GM12878 (cell line): Measurements from ENCODE around the gene PHYKPL. TPM values are rescaled to one million over a fixed set of nuclear protein-coding genes. Genes with fewer than 3 reads are reported as not detected.

Experiments used
- ATAC-seq: fragments of 200-7000 bp; cut with Tn5 transposase; 3 replicates; pipeline ENCODE4 v1.9.1; 2020; ENCODE audit warnings: mild to moderate bottlenecking, moderate library complexity
- BruUV-seq: library from RNA; stranded (reverse); fragments of 400-500 nt; replicated peaks from 2 replicates; lab custom pipeline; 2021; lab: Mats Ljungman, UMichigan
- CTCF ChIA-PET: fragments of 300-600 bp; sonication (Branson Sonifier 250); formaldehyde crosslinking; extraction: SDS; loops from one replicate; lab custom pipeline; 2021; ENCODE audit warnings: inconsistent platforms; lab: Yijun Ruan, JAX
- POLR2A ChIA-PET: fragments of 350-600 bp; formaldehyde crosslinking; extraction: SDS; loops from one replicate; lab custom pipeline; 2021; ENCODE audit warnings: inconsistent platforms; lab: Charles Lee
- RAD21 ChIA-PET: fragments of 300-600 bp; sonication (Branson Sonifier 250); formaldehyde crosslinking; loops from one replicate; lab custom pipeline; 2023; ENCODE audit warnings: antibody characterized with exemption; ENCODE audit not compliant: unreplicated experiment; lab: Charles Lee
- SMC1A ChIA-PET: fragments of 300-600 bp; sonication (Branson Sonifier 250); formaldehyde crosslinking; loops from one replicate; lab custom pipeline; 2023; ENCODE audit not compliant: unreplicated experiment, uncharacterized antibody; lab: Charles Lee
- DNase-seq: peaks from one replicate; pipeline ENCODE4 v3.0.0-alpha.2; 2011; ENCODE audit warnings: low read depth, low spot score
- FAIRE-seq: peaks from 3 replicates; lab custom pipeline; 2011; peaks lifted over from hg19 to GRCh38; lab: Jason Lieb, UNC
- H2AFZ ChIP-seq: 2 replicates; pipeline ENCODE4 v1.6.0; 2011; ENCODE audit warnings: low read depth, low read length, control low read depth; ENCODE audit not compliant: control insufficient read depth
- H3K27ac ChIP-seq: 2 replicates; pipeline ENCODE4 v1.5.1; 2011; ENCODE audit warnings: control low read depth; ENCODE audit not compliant: control insufficient read depth, insufficient read depth
- H3K27me3 ChIP-seq, 2 experiments: replicated peaks in 1 of 2; 2 replicates each; pipeline versions ENCODE4 v1.6.0 to v1.6.1; 2011; ENCODE audit warnings: low read length in 1 of 2; ENCODE audit not compliant: control insufficient read depth in 2 of 2, insufficient read depth in 2 of 2
- H3K36me3 ChIP-seq, 2 experiments: 2 replicates each; pipeline ENCODE4 v1.5.1; 2011; ENCODE audit warnings: low read length in 1 of 2; ENCODE audit not compliant: control insufficient read depth in 2 of 2, insufficient read depth in 2 of 2
- H3K4me1 ChIP-seq: 2 replicates; pipeline ENCODE4 v1.6.1; 2011; ENCODE audit warnings: mild to moderate bottlenecking, low read length, moderate library complexity, mixed read lengths; ENCODE audit not compliant: control insufficient read depth, insufficient read depth
- H3K4me2 ChIP-seq: 2 replicates; pipeline ENCODE4 v1.6.0; 2011; ENCODE audit warnings: control low read depth; ENCODE audit not compliant: control insufficient read depth, insufficient read depth
- H3K4me3 ChIP-seq: fragments of 200-600 bp; sonication (generic); 2 replicates; pipeline ENCODE4 v1.5.1; 2016
- H3K79me2 ChIP-seq: 2 replicates; pipeline ENCODE4 v1.6.0; 2011; ENCODE audit warnings: low read length; ENCODE audit not compliant: control insufficient read depth, insufficient read depth
- H3K9ac ChIP-seq: 2 replicates; pipeline ENCODE4 v1.8.0; 2011; ENCODE audit warnings: low read length, control low read depth, mixed read lengths; ENCODE audit not compliant: control insufficient read depth, insufficient read depth
- H3K9me3 ChIP-seq: replicated peaks from 3 replicates; pipeline ENCODE4 v1.5.1; 2011; ENCODE audit warnings: mild to moderate bottlenecking, low read length; ENCODE audit not compliant: control insufficient read depth, insufficient read depth
- H4K20me1 ChIP-seq: 2 replicates; pipeline ENCODE4 v1.6.0; 2011; ENCODE audit not compliant: control insufficient read depth, insufficient read depth
- BCL11A ChIP-seq: IDR thresholded peaks from 2 replicates; pipeline ENCODE4 v1.6.1; 2011; ENCODE audit warnings: low read depth, low read length
- BCLAF1 ChIP-seq: fragments of 450-650 bp; IDR thresholded peaks from 2 replicates; pipeline ENCODE4 v1.6.1; 2017; ENCODE audit warnings: antibody characterized with exemption, mild to moderate bottlenecking, moderate library complexity
- CTCF ChIP-seq, 3 experiments: IDR thresholded peaks in 2 of 3; conservative IDR thresholded peaks in 1 of 3; 2 replicates each; pipeline ENCODE4 v1.5.1; 2011; ENCODE audit warnings: low read depth in 3 of 3, low read length in 3 of 3, mild to moderate bottlenecking in 3 of 3, control low read depth in 2 of 3, moderate library complexity in 2 of 3, inconsistent platforms in 1 of 3, mixed read lengths in 1 of 3; ENCODE audit not compliant: control insufficient read depth in 2 of 3, insufficient read depth in 1 of 3; ENCODE audit errors: extremely low read depth in 1 of 3
- EZH2 ChIP-seq: IDR thresholded peaks from 2 replicates; pipeline ENCODE4 v1.6.1; 2012; ENCODE audit warnings: low read depth, mild to moderate bottlenecking, control low read depth, inconsistent platforms, low read length, borderline replicate concordance; ENCODE audit not compliant: control insufficient read depth
- GABPA ChIP-seq: IDR thresholded peaks from 2 replicates; pipeline ENCODE4 v1.6.1; 2014; ENCODE audit warnings: antibody characterized with exemption, low read depth, mild to moderate bottlenecking, inconsistent platforms
- KDM1A ChIP-seq: fragments of 200-600 bp; sonication (generic); IDR thresholded peaks from 2 replicates; pipeline ENCODE4 v1.6.1; 2016; ENCODE audit warnings: borderline replicate concordance
- PKNOX1 ChIP-seq: fragments of 450-650 bp; IDR thresholded peaks from 2 replicates; pipeline ENCODE4 v1.6.1; 2016; ENCODE audit warnings: mild to moderate bottlenecking
- PML ChIP-seq: IDR thresholded peaks from 2 replicates; pipeline ENCODE4 v1.6.1; 2012; ENCODE audit warnings: low read length, inconsistent platforms
- POLR2AphosphoS2 ChIP-seq: IDR thresholded peaks from 2 replicates; pipeline ENCODE4 v1.6.1; 2011; ENCODE audit warnings: low read depth, mild to moderate bottlenecking, low read length, improper control_type of control experiment, moderate library complexity
- STAT1 ChIP-seq: fragments of 450-650 bp; conservative IDR thresholded peaks from 2 replicates; pipeline ENCODE4 v1.6.1; 2014; ENCODE audit warnings: antibody characterized with exemption, mild to moderate bottlenecking
- TAF1 ChIP-seq: IDR thresholded peaks from 2 replicates; pipeline ENCODE4 v1.6.1; 2011; ENCODE audit warnings: mild to moderate bottlenecking, low read depth, low read length, borderline replicate concordance
- YY1 ChIP-seq: IDR thresholded peaks from 2 replicates; pipeline ENCODE4 v1.6.1; 2011; ENCODE audit warnings: low read depth, mild to moderate bottlenecking, low read length
- WGBS: methylation state at CpG from one replicate; pipeline ENCODE4 v1.1.6; 2016; ENCODE audit warnings: low lambda C conversion rate; ENCODE audit not compliant: insufficient replicate concordance, insufficient coverage; ENCODE audit errors: missing lambda C conversion rate; 5-methylcytosine and 5-hydroxymethylcytosine counted together
- in situ Hi-C: fragments of 300-500 bp; cut with MboI; formaldehyde crosslinking; loops from 9 replicates; pipeline ENCODE4 v1.14.3; 2018; ENCODE audit warnings: mixed read lengths
- intact Hi-C: fragments of 100-400 bp; cut with micrococcal nuclease; formaldehyde crosslinking; loops from one replicate; pipeline ENCODE4 v1.14.2; 2022; ENCODE audit not compliant: unreplicated experiment
- polyA plus RNA-seq, 11 experiments: library from polyadenylated mRNA; depleted of rRNA in 4 of 11; unstranded in 6 of 11; stranded (reverse) in 5 of 11; fragments of >200 nt; fragmentation: Nextera tagmentation in 4 of 11; fragmentation: Illumina TruSeq in 1 of 11; extraction: Ambion mirVana in 4 of 11; extraction: Trizol in 1 of 11; gene quantifications; 1 replicate in 1 of 11; 2 replicates in 10 of 11; pipeline versions ENCODE4 v1.2.1 to v1.2.3, GENCODE V29; 2011 to 2016; ENCODE audit warnings: inconsistent platforms in 2 of 11, missing spikeins in 2 of 11, low read depth in 1 of 11
- total RNA-seq, 4 experiments: library from RNA; depleted of rRNA in 3 of 4; stranded (reverse); fragments of >200 nt in 3 of 4; fragmentation: Illumina TruSeq in 1 of 4; extraction: Trizol in 1 of 4; gene quantifications; 2 replicates each; pipeline versions ENCODE4 v1.2.1 to v1.2.3, GENCODE V29; 2013 to 2021
- TF ChIP-seq, protein P1 (sequence below): fragments of 150-350 bp; IDR thresholded peaks from 2 replicates; pipeline ENCODE4 v1.6.1; 2014; ENCODE audit warnings: mild to moderate bottlenecking, low read depth, low read length

The PHYKPL gene
- total and polyA plus RNA-seq, 10 of the 15 experiments (the other 5 are each of a cell fraction or from before 2014, with no cell fraction given) = 4.5 to 53.9 (median 25.6) TPM

GRCh38 chr5:178236126-178236525 lies 3.5 kb upstream of the PHYKPL start:
- no peak overlapping the region for H2AFZ ChIP-seq
- H4K20me1 ChIP-seq = no peaks in the 10 kb centered on the region
- H3K4me1 ChIP-seq = peaks cover 51% of the 10 kb centered on the region
- no peak overlapping the region for H3K9ac ChIP-seq
- FAIRE-seq (no peak), DNase-seq (no peak), ATAC-seq (no peak)
- H3K27me3 ChIP-seq = no peaks in the 10 kb centered on the region
- peaks cover 11% of the 10 kb centered on the region for H3K79me2 ChIP-seq
- SMC1A ChIA-PET = no interaction called here
- in situ Hi-C loops (no loop called here), intact Hi-C loops (loop anchor here (5.0 kb wide), 1 partner anchor 1256 kb away; no protein-coding TSS in a partner anchor)
- no peak overlapping the region for H3K4me3 ChIP-seq
- H3K36me3 ChIP-seq = no peaks in the 10 kb centered on the region; a peak in 1 of 4 replicates
- no peaks in the 10 kb centered on the region for H3K9me3 ChIP-seq
- no TSS peak for BruUV-seq
- no peak overlapping the region for H3K4me2 ChIP-seq
- H3K27ac ChIP-seq = no peak overlapping the region
- POLR2A ChIA-PET = no interaction called here
- WGBS = 90% methylated on average over 9 of the region's 9 CpGs
- RAD21 ChIA-PET = interaction anchor here (0.6 kb wide), 1 partner anchor 65 kb away, joined by 3 read pairs; no protein-coding TSS in a partner anchor
- CTCF ChIA-PET = interaction anchor here (0.6 to 0.9 kb wide), 2 partner anchors 15 kb away, joined by 3 to 4 read pairs; no protein-coding TSS in a partner anchor
- TF ChIP-seq KDM1A (no peak), STAT1 (no peak), GABPA (no peak), TAF1 (no peak), EZH2 (no peak), YY1 (no peak), BCL11A (no peak), PKNOX1 (no peak), BCLAF1 (no peak), PML (no peak), POLR2AphosphoS2 (no peak), CTCF (IDR thresholded peaks at IDR 0.05 in 2 of 3, conservative IDR thresholded peaks at IDR 0.05 in 1 of 3; ENCODE audit: control insufficient read depth in 2 of 3, extremely low read depth in 1 of 3, insufficient read depth in 1 of 3, low read depth in 3 of 3, low read length in 3 of 3) (no peak)
- TF ChIP-seq, protein P1, sequence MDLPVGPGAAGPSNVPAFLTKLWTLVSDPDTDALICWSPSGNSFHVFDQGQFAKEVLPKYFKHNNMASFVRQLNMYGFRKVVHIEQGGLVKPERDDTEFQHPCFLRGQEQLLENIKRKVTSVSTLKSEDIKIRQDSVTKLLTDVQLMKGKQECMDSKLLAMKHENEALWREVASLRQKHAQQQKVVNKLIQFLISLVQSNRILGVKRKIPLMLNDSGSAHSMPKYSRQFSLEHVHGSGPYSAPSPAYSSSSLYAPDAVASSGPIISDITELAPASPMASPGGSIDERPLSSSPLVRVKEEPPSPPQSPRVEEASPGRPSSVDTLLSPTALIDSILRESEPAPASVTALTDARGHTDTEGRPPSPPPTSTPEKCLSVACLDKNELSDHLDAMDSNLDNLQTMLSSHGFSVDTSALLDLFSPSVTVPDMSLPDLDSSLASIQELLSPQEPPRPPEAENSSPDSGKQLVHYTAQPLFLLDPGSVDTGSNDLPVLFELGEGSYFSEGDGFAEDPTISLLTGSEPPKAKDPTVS = no peak
